ENCODE results near the gene RNF166. TPM values are rescaled to one million over a fixed set of nuclear protein-coding genes. Genes with fewer than 3 reads are reported as not detected.

Gene RNF166
- polyA plus RNA-seq, 2 donors = 5.2 to 11.7 TPM

DNA sequence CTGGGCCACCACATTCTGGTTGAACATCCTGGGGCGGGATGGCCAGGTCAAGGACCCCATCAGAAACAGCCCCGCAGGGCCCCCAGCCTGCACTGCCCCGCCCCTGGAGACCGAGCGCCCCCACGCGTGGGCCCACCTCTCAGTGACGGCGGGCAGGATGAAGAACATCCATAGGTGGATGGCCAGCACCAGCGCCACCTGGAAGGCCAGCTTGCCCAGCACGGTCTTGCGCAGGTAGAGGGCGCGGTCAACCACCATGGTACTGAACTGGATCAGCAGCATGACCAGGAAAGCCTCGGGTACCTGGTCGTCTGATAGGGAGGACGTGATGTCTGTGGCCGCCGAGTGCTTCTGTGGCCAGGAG is 13.7 kb upstream of the RNF166 start:
- Histone ChIP-seq H3K36me3 (ENCODE audit: control insufficient read depth in 2 of 2, insufficient read depth in 2 of 2, low read length in 1 of 2) (peaks cover 24 to 84% of the 10 kb centered on the region in 2 donors), H3K4me1 (ENCODE audit: control insufficient read depth in 2 of 2, insufficient read depth in 2 of 2, low read length in 1 of 2) (no peaks in the 10 kb centered on the region), H3K9me3 (ENCODE audit: control insufficient read depth in 2 of 2, insufficient read depth in 1 of 2, low read depth in 1 of 2, low read length in 1 of 2) (no peaks in the 10 kb centered on the region), H3K4me3 (ENCODE audit: low read depth in 1 of 2, low read length in 2 of 2) (no peak overlapping the region), H3K27ac (ENCODE audit: low read depth in 2 of 2, low read length in 1 of 2) (no peak overlapping the region), H3K27me3 (ENCODE audit: control insufficient read depth in 1 of 2, insufficient read depth in 2 of 2, low read length in 2 of 2) (no peaks in the 10 kb centered on the region)
- WGBS, 2 donors = 94 to 95% methylated on average over 19 of the region's 19 CpGs

GRCh38 chr16:88719267-88719932 is 13.2 kb upstream of the RNF166 start:
- WGBS, 2 donors = 88% methylated on average over 29 of the region's 29 CpGs
- Histone ChIP-seq H3K4me3 (ENCODE audit: low read depth in 1 of 2, low read length in 2 of 2) (no peak overlapping the region), H3K9me3 (ENCODE audit: control insufficient read depth in 2 of 2, insufficient read depth in 1 of 2, low read depth in 1 of 2, low read length in 1 of 2) (no peaks in the 10 kb centered on the region), H3K27ac (ENCODE audit: low read depth in 2 of 2, low read length in 1 of 2) (peak overlapping the region in 1 of 2 donors; percentile 29), H3K27me3 (ENCODE audit: control insufficient read depth in 1 of 2, insufficient read depth in 2 of 2, low read length in 2 of 2) (no peaks in the 10 kb centered on the region), H3K36me3 (ENCODE audit: control insufficient read depth in 2 of 2, insufficient read depth in 2 of 2, low read length in 1 of 2) (peaks cover 28 to 85% of the 10 kb centered on the region in 2 donors), H3K4me1 (ENCODE audit: control insufficient read depth in 2 of 2, insufficient read depth in 2 of 2, low read length in 1 of 2) (no peaks in the 10 kb centered on the region)

DNA sequence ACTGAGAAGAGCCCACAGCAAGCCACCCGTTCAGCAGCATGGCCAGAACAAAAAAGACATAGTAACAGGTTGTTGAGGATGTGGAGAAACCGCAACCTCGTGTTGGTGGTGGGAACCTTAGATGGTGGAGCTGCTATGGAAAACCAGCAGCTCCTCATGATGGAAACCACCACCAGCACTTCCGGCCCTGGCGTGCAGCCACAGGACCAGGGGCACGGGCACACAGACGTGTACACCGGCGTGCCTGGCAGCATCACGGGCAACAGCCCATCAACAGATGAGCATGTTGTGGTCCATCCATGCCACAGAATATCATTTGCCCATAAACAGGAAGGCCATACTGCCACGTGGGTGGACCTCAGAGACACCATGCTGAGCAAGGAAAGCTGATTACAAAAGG is 12.0 kb upstream of the RNF166 start:
- no peak overlapping the region for H3K4me3 ChIP-seq (ENCODE audit: low read depth in 1 of 2, low read length in 2 of 2)
- H3K36me3 ChIP-seq (ENCODE audit: control insufficient read depth in 2 of 2, insufficient read depth in 2 of 2, low read length in 1 of 2) = peaks cover 28 to 88% of the 10 kb centered on the region in 2 donors
- H3K27ac ChIP-seq (ENCODE audit: low read depth in 2 of 2, low read length in 1 of 2) = no peak overlapping the region
- H3K27me3 ChIP-seq (ENCODE audit: control insufficient read depth in 1 of 2, insufficient read depth in 2 of 2, low read length in 2 of 2) = no peaks in the 10 kb centered on the region
- WGBS, 2 donors = 85 to 91% methylated on average over 11 of the region's 11 CpGs
- no peaks in the 10 kb centered on the region for H3K9me3 ChIP-seq (ENCODE audit: control insufficient read depth in 2 of 2, insufficient read depth in 1 of 2, low read depth in 1 of 2, low read length in 1 of 2)
- H3K4me1 ChIP-seq (ENCODE audit: control insufficient read depth in 2 of 2, insufficient read depth in 2 of 2, low read length in 1 of 2) = no peaks in the 10 kb centered on the region

GRCh38 chr16:88716601-88717001 is 10.4 kb upstream of the RNF166 start:
- Histone ChIP-seq H3K4me3 (ENCODE audit: low read depth in 1 of 2, low read length in 2 of 2) (no peak overlapping the region), H3K36me3 (ENCODE audit: control insufficient read depth in 2 of 2, insufficient read depth in 2 of 2, low read length in 1 of 2) (peaks cover 28 to 74% of the 10 kb centered on the region in 2 donors), H3K9me3 (ENCODE audit: control insufficient read depth in 2 of 2, insufficient read depth in 1 of 2, low read depth in 1 of 2, low read length in 1 of 2) (no peaks in the 10 kb centered on the region), H3K27ac (ENCODE audit: low read depth in 2 of 2, low read length in 1 of 2) (no peak overlapping the region), H3K4me1 (ENCODE audit: control insufficient read depth in 2 of 2, insufficient read depth in 2 of 2, low read length in 1 of 2) (no peaks in the 10 kb centered on the region), H3K27me3 (ENCODE audit: control insufficient read depth in 1 of 2, insufficient read depth in 2 of 2, low read length in 2 of 2) (no peaks in the 10 kb centered on the region)
- 95 to 97% methylated on average over 21 of the region's 21 CpGs for WGBS, 2 donors

- peaks cover 26 to 70% of the 10 kb centered on the region in 2 donors for H3K36me3 ChIP-seq (ENCODE audit: control insufficient read depth in 2 of 2, insufficient read depth in 2 of 2, low read length in 1 of 2)
- H3K27me3 ChIP-seq (ENCODE audit: control insufficient read depth in 1 of 2, insufficient read depth in 2 of 2, low read length in 2 of 2) = no peaks in the 10 kb centered on the region
- 93 to 94% methylated on average over 15 of the region's 15 CpGs for WGBS, 2 donors
- no peaks in the 10 kb centered on the region for H3K9me3 ChIP-seq (ENCODE audit: control insufficient read depth in 2 of 2, insufficient read depth in 1 of 2, low read depth in 1 of 2, low read length in 1 of 2)
- H3K27ac ChIP-seq (ENCODE audit: low read depth in 2 of 2, low read length in 1 of 2) = no peak overlapping the region
- no peak overlapping the region for H3K4me3 ChIP-seq (ENCODE audit: low read depth in 1 of 2, low read length in 2 of 2)
- H3K4me1 ChIP-seq (ENCODE audit: control insufficient read depth in 2 of 2, insufficient read depth in 2 of 2, low read length in 1 of 2) = no peaks in the 10 kb centered on the region
Observed at GRCh38 chr16:88716201-88716600, 10.0 kb upstream of the RNF166 start.

GRCh38 chr16:88715312-88716190 is 9.3 kb upstream of the RNF166 start:
- Histone ChIP-seq H3K27ac (ENCODE audit: low read depth in 2 of 2, low read length in 1 of 2) (no peak overlapping the region), H3K4me1 (ENCODE audit: control insufficient read depth in 2 of 2, insufficient read depth in 2 of 2, low read length in 1 of 2) (no peaks in the 10 kb centered on the region), H3K36me3 (ENCODE audit: control insufficient read depth in 2 of 2, insufficient read depth in 2 of 2, low read length in 1 of 2) (peaks cover 21 to 64% of the 10 kb centered on the region in 2 donors), H3K4me3 (ENCODE audit: low read depth in 1 of 2, low read length in 2 of 2) (no peak overlapping the region), H3K27me3 (ENCODE audit: control insufficient read depth in 1 of 2, insufficient read depth in 2 of 2, low read length in 2 of 2) (no peaks in the 10 kb centered on the region), H3K9me3 (ENCODE audit: control insufficient read depth in 2 of 2, insufficient read depth in 1 of 2, low read depth in 1 of 2, low read length in 1 of 2) (no peaks in the 10 kb centered on the region)
- 90 to 94% methylated on average over 57 of the region's 57 CpGs for WGBS, 2 donors

GRCh38 chr16:88714420-88715302 is 8.5 kb upstream of the RNF166 start:
- Histone ChIP-seq H3K9me3 (ENCODE audit: control insufficient read depth in 2 of 2, insufficient read depth in 1 of 2, low read depth in 1 of 2, low read length in 1 of 2) (no peaks in the 10 kb centered on the region), H3K27ac (ENCODE audit: low read depth in 2 of 2, low read length in 1 of 2) (no peak overlapping the region), H3K36me3 (ENCODE audit: control insufficient read depth in 2 of 2, insufficient read depth in 2 of 2, low read length in 1 of 2) (peaks cover 16 to 60% of the 10 kb centered on the region in 2 donors), H3K4me1 (ENCODE audit: control insufficient read depth in 2 of 2, insufficient read depth in 2 of 2, low read length in 1 of 2) (no peaks in the 10 kb centered on the region), H3K4me3 (ENCODE audit: low read depth in 1 of 2, low read length in 2 of 2) (no peak overlapping the region), H3K27me3 (ENCODE audit: control insufficient read depth in 1 of 2, insufficient read depth in 2 of 2, low read length in 2 of 2) (no peaks in the 10 kb centered on the region)
- WGBS, 2 donors = 89 to 92% methylated on average over 42 of the region's 42 CpGs

- 78 to 82% methylated on average over 30 of the region's 30 CpGs for WGBS, 2 donors
- H3K4me1 ChIP-seq (ENCODE audit: control insufficient read depth in 2 of 2, insufficient read depth in 2 of 2, low read length in 1 of 2) = no peaks in the 10 kb centered on the region
- no peaks in the 10 kb centered on the region for H3K9me3 ChIP-seq (ENCODE audit: control insufficient read depth in 2 of 2, insufficient read depth in 1 of 2, low read depth in 1 of 2, low read length in 1 of 2)
- no peak overlapping the region for H3K27ac ChIP-seq (ENCODE audit: low read depth in 2 of 2, low read length in 1 of 2)
- peaks cover 16 to 55% of the 10 kb centered on the region in 2 donors for H3K36me3 ChIP-seq (ENCODE audit: control insufficient read depth in 2 of 2, insufficient read depth in 2 of 2, low read length in 1 of 2)
- H3K4me3 ChIP-seq (ENCODE audit: low read depth in 1 of 2, low read length in 2 of 2) = no peak overlapping the region
- no peaks in the 10 kb centered on the region for H3K27me3 ChIP-seq (ENCODE audit: control insufficient read depth in 1 of 2, insufficient read depth in 2 of 2, low read length in 2 of 2)
Observed at GRCh38 chr16:88713568-88714419, 7.6 kb upstream of the RNF166 start.

Measured in esophagus (tissue), 2 donors.